ENCODE results near the gene IRF7.

The IRF7 gene

DNA sequence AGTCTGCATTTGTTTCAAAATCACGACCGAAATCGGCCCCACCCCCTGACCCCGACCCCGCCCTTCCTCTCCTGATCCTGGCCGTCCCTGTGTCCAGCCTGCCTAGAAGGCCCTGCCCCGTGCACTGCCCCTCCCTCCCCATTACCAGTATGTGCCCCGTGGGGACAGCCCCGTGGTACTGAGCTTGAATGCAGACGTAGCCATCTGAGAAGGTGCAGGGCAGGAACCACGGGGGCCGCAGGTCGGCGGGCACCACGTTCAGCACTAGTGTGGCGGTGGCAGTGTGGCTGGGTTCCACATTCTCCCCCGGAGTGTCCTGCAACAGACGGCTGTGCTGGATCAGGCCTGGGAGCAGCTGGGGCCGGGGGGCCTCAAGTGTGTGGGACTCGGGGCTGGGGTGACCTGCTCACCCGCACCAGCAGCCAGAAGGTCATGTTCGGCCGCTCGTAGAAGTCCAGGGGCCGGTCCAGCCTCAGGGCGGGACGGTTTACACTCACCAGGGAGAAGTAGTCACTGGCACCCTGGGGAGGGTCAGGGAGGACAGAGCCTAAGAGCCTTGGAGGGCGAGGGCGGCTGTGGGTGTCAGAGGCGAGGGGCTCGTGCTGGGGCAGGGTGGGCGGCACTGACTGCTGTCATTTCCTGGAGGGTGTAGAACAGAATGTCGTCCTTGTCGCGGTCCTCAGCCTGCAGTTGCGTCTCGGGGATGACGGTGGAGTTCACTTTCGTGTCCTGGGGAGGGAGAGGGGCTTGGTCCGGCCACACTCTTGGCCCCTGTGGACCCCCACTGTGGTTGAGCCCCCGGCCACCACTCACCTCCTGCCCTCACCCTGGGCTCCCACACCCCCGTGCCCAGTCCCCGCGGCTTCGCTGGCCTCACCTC is 5.4 kb upstream of the IRF7 start:
- DNase-seq, result peak in 1 of 2 experiments; percentile 21

DNA sequence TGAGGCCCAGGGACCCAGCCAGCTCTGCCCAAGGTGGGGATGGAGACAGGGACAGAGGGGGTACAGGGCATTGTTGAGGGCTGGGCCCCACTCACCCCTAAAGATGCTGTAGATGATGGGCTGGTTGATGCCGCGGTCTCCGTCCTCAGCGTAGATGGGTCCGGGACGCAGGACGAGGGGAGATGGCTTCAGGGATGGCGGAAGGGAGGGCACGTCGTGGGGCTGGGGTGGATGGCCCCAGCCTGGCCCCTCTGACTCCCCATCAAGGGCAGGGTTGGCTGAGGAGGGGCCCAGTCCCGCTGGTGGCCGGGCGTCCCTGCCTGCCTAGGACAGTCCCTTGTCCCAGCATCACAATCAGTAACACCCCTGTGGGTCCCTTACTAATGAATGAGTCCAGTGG is 4.5 kb upstream of the IRF7 start:
- no peak for DNase-seq

DNA sequence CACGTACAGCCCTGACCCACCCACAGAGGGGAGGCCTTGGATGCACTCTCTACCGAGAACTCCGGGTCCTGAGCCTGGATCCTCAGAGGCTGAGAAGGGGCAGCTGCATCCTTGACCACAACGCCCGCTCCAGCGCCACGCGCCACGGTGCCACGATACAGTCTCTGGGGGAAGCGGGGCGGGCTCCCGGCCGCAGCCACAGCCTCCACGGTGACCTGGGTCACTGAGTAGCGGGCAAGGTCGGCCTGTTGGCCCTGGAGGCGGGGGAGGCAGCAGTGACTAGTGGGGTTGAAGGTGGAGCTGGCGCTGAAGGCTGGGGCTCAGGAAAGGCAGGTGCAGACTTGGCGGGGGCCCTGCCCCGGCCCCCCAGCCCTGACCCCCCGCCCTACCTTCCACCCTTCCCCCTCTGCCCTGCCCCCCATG is 3.9 kb upstream of the IRF7 start:
- no peak for DNase-seq

DNA sequence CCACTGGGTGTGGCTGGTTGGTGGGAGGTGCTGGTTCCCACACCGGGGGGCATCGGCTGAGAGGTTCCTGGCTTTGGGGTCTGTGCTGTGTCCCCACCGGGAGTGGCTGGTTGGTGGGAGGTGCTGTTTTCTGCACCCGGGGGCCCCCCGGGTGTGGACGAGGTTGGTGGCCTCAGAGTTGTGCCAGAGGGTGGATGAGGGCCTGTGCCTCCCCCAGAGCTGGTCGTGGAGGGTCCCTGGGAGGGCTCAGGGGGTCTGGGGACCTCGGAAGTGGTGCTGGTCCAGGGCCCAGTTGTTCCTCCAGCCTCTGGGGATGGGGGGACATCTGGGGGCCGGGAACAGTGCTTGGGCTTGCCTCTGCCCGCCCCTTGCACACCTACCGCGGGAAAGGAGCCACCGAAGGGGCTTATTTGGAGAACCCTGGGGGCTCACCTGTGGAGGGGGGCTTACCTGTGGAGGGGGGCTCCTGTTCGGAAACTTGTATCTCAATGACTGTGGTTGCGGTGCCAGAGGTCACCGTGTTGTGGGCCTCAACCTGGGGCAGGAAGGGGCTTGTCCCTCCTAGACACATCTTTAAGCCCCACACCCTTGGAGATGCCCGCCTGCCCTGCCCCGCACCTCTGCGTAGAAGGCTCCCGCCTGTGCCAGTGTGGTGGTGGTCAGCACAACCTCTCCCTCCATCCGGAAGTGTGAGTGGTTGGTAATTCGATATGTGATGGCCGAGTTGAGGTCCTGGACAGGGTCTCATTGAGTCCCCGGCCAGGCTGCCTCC is 3.3 kb upstream of the IRF7 start:
- DNase-seq, result no peak

DNA sequence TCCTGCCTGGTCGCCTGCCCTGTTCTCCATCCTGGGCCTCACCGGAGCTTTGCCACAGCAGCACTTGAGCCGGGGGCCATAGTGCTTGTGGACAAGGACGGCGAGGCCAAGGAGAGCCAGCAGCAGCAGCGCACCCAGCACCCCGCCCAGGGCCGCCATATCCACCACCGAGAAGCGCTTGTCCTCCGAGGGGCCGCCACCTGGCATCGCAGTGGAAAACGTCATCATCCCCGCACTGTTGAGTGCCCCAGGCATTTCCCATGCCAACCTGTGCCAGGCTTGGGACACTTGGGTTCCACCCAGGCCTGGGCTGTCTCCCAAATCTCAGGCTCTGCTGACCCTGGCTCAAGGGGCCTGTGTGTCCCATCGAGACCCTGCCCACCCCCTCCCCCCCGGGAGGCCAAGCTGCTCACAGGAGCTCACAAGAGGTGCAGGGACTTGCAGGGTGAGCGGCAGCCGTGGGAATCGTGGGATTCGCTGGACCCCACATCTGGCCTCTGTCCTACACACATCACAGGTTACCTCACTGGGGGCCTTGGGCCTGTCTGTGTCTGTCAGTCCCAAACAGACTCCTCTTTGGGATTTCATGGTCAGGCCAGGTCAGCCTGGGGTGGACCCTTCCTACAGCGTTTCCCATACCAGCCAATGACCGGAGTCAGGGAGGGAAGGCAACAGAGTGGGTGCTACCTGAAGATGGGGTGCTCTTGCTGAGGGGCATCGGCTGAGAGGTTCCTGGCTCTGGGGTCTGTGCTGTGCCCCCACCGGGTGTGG is 2.3 kb upstream of the IRF7 start:
- no peak for DNase-seq

DNA sequence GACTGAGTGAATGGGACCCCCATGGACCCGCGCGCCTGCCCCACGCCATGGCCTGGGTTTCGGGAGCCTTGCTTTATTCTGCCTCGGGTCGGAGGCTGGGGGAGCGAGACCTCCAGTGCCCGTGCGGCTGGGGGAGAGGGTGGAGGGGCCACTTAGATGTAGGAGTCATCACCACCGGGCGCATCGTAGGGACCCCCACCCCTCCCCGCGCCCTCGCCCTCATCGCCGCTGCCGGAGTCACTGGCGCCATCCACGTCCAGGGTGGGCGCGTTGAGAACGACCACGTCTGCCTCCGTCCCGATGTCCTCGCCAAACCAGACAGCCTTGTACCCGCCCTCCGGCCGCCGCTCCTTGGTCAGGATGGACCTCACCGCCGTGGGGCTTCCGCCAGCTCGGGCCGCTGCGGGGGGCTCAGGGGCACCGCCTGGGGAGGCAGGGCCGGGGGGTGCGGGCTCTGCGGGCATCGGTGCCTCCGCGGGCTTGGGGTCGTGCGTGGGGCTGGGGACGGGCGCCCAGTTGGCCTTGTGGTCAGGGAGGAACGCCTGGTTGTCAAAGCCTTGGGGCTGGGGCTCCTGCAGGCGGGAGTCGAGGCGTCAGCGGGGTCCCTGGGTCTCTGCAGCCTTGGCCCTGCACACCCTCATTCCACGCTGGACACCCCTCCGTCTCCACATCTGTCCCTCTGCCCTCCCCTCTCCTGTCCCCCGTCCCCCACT is 1.6 kb upstream of the IRF7 start:
- DNase-seq, result no peak

DNA sequence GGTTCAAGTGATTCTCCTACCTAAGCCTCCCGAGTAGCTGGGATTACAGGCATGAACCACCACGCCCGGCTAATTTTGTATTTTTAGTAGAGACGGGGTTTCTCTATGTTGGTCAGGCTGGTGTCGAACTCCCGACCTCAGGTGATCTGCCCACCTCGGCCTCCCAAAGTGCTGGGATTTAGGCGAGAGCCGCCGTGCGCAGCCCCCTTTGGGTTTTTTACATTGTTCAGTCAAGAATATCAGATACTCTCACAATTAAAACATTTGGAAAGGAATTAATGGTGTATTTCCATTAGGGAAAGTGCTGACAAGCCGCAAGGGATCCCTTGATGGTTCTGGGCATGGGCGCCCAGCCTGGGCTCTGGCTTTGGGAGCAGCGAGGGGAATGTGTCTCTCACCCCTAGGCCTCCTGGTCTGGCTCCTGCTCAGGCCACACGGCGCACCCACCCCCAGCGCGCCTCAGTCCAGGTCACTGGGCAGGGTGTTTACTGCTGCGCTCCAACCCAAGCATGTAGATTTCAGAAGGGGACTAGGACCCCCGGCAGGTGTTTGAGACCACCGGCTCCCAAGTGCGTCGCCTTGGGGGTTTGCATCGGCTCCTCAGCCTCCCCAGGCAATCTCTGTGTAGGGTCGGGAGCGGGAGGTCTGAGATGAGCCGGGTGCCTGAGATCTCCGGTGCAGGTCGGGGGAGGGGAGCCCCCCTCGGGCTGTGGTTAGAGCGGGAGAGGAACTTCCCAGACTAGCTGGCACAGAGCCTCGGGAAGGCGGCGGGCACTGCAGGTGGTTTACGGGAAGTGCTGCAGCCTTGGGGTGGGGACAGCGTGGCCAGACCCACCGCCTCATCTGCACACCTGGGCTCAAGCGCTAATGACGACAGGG is 809 bp upstream of the IRF7 start:
- no peak for DNase-seq

DNA sequence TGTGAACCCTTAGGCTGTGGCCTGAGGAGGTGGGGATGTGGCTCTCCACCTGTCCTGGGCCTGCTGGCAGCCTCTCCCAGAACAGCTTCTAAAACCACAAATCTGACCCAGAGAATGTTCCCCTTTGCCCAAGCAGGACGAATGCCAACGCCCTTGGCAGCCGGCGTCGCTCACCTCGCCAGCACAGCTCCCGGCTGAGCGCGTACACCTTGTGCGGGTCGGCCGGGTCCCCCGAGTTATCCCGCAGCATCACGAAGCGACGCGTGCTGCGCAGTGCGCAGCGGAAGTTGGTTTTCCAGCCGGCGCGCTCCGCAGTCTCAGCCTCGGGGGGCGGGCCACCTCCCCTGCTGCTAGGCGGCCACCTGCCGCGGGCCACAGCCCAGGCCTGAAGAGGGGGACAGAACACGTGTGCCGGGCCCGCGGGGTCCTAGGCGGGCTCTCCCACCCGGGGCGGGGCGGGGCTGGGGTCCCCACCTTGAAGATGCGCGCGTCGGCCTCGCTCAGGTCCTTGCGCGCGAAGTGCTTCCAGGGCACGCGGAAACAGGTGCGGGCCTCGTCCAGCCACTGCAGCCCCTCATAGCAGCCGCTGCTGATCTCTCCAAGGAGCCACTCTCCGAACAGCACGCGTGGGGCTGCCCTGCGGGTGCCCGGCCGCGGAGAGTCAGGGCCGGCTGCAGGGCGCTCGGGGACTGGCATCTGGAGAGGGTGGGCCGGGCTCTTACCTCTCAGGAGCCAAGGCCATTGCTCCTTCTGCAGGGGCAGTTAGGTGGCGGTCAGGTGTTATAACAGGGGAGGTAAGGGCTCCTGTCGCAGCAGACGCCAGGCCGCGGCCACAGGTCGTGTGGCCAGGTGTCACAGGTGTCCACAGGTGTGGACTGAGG is 887 bp downstream of the IRF7 start:
- DNase-seq, result no peak

DNA sequence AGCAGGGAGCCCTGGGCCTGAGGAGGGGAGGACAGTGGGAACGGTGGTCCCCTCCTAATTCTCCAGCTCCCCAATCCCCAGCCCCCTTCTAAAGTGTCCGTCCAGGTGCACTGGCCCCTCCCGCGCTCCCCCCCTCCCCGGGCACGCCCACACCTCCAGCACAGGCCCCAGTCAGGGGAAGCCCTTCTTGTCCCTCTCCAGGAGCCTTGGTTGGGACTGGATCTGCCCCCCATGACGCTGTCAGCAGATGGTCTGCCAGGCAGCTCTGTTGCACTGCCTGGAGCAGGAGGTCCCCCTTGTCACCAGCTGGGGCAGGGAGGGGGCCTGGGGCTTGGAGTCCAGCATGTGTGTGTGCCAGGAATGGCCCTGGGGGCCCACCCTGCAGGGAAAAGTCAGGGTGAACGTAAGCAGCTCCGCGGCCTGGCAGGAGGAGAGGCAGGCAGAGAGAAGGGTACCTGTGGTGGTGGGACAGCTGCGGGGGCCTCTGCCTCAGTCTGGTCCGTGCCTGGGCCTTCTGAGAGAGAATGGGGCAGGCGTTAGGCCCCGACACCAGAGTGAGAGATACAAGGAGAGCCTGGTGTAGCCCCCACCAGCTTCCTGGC is 1.6 kb downstream of the IRF7 start:
- DNase-seq, result peak in 1 of 2 experiments; percentile 48

DNA sequence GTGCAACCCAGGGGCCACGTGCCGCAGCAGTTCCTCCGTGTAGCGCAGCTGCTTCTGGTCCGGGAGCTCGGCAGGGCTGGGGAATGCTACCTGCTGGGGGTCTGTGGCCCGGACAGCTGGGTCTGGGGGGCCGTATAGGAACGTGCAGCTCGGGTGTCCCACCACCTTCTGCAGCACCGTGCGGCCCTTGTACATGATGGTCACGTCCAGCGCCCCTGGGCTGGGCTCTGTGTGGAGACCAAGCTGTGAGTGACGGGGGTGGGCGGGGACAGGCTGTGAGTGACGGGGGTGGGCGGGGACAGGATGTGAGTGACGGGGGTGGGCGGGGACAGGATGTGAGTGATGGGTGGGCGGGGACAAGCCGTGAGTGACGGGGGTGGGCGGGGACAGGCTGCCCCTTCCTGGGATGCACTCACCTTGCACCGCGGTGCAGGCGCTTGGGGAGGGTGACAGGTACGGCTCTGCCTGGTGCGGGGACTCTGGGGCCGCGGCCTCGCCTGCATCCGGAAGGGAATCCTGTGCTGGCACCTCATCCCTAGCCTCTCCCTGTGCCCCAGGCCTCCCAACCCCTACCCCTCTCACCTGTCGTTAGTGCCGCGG is 2.3 kb downstream of the IRF7 start:
- peak; percentile 88 to 91 for DNase-seq

DNA sequence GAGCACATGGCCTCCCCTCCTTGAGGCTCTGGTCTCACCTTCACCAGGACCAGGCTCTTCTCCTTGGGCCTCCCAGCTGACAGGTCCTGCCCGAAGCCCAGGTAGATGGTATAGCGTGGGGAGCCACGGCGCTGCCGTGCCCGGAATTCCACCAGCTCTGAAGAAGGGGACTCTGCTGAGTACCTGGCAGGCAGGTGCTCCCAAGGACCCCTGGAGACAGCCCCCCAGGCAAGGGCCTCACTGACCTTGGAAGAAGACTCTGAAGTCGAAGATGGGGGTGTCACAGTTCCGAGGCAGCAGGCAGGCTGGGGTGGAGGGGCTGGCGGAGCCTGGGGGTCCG is 2.8 kb downstream of the IRF7 start:
- DNase-seq, result no peak

DNA sequence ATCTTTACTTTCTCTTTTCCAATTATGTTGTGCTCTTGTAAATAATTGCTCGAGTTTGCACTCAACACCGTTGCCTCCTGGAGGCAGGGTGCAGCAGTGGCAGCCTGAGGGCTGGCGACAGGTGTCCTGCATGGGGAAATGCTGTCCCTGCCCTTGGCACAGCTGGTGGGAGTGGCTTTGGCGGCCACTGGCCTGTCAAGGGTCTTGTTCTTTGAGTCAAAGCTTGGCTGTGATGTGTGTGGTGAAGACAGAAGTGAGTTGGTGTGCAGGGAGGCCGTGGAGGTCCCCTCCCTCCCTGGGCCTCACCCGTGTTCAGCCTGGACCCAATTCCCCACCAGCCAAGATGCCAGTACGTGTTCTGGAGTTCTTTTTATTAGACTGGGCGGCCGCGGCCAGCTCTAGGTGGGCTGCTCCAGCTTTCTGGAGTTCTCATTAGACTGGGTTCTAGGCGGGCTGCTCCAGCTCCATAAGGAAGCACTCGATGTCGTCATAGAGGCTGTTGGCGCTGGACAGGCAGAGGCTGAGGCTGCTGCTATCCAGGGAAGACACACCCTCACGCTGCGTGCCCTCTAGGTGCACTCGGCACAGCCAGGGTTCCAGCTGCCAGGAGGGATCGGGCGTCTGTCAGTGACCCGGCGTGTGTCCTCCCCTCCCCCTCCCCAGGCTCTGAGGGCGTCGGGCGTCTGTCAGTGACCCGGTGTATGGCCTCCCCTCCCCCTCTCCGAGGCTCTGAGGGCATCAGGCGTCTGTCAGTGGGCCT is 3.4 kb downstream of the IRF7 start:
- DNase-seq, result peak in 1 of 2 experiments; percentile 49

DNA sequence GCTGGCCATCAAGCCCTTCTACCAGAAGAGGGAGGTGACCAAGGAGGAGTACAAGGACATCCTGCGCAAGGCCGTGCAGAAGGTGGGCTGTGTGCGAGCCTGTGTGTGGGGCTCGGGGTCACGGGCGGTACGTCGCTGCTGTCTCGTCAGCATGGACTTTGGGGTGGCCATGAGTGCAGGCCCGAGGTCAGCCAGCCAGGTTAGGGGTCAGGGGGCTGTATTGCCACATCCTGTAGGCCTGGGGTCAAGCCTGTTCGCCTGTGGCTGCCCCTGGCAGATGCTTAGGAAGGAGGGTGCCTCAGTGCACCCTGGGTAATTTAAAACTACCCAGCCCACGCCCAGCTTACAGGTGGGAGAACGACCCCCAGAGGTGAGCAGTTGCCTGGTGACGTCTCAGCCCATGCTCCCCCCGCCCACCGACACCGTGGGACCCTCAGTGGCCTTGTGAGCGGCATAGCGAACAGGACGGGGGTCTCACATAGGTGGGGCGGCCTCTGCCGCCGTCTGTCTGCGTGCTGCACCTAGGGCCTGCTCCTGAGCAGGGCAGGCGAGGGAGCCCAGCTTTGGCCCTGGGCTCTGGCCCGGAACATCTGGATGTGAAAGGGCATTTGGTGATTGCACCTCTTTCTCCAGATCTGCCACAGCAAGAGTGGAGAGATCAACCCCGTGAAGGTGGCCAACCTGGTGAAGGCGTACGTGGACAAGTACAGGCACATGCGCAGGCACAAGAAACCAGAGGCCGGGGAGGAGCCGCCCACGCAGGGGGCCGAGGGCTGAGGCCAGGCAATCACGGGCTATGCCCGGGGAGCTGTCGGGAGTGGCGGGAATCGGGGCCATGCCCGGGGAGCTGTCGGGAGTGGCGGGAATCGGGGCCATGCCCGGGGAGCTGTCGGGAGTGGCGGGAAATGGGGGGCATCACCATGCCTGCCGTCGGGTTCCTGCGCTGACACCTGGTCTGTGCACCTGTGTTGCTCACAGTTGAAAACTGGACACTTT is 4.5 kb downstream of the IRF7 start:
- no peak for DNase-seq

DNA sequence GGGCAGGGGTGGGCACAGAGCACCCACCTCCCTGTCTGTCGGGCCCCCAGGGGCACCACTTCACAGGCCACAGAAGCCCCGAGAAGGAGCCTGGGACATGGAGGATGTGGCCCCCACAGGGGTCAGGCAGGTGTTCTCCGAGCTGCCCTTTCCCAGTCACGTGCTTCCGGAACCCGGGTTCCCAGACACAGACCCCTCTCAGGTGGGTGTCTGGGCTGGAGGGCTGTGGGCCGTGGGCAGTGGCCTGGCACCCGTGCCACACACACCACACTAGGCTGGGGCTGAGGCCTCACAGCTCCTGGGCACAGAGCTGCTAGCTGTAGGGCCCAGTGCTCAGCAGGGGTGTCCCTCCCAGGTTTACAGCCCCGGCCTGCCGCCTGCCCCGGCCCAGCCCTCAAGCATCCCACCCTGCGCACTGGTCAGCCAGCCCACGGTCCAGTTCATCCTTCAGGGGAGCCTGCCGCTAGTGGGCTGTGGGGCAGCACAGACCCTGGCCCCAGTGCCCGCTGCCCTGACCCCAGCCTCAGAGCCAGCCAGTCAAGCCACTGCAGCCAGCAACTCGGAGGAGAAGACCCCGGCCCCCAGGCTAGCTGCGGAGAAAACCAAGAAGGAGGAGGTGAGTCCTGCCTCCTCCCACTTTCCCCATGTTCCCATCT is 5.5 kb downstream of the IRF7 start:
- no peak for DNase-seq

DNA sequence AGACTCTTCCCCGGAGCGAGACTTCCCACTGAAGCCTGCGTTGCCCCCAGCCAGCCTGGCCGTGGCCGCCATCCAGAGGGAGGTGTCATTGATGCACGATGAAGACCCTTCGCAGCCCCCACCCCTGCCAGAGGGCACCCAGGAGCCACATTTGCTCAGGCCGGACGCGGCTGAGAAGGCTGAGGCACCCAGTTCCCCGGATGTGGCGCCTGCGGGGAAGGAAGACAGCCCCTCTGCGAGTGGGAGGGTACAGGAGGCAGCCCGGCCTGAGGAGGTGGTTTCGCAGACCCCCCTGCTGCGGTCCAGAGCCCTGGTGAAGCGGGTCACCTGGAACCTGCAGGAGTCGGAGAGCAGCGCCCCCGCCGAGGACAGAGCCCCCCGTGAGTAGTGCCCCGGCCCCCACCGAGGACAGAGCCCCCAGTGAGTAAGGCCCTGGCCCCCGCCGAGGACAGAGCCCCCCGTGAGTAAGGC is 6.4 kb downstream of the IRF7 start:
- DNase-seq, result no peak

DNA sequence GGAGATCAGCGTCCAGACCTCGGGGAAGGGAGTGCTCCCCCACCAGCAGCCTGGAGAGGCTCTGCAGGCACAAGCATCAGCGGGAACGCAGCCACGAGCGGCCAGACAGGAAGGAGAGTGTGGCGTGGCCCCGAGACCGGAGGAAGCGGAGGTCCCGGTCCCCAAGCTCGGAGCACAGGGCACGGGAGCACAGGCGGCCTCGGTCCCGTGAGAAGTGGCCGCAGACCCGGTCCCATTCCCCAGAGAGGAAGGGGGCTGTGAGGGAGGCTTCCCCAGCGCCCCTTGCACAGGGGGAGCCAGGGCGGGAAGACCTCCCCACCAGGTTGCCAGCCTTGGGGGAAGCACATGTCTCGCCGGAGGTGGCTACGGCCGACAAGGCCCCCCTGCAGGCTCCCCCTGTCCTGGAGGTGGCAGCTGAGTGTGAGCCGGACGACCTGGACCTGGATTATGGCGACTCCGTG is 6.9 kb downstream of the IRF7 start:
- DNase-seq, result no peak
